Prostate gland (tissue), 2 donors: ENCODE data around the gene INTU. TPM values are rescaled to one million over a fixed set of nuclear protein-coding genes. Genes with fewer than 3 reads are reported as not detected.
"Not testable (repeated sequence)": the region's sequence is repeated elsewhere in the genome, so short reads cannot be mapped to it uniquely, and the experiment has no call there.

Source experiments
- DNase-seq: peaks from one replicate; pipeline ENCODE4 v3.0.0-alpha.2; 2019; ENCODE audit warnings: low spot score
- H3K27ac ChIP-seq, 2 donors: fragments of 200-600 bp; sonication (generic); 2 replicates each; pipeline ENCODE4 v1.5.1; 2017 to 2019
- H3K27me3 ChIP-seq: fragments of 200-600 bp; sonication (generic); replicated peaks from 2 replicates; pipeline ENCODE4 v1.5.1; 2019; ENCODE audit not compliant: insufficient read depth
- H3K36me3 ChIP-seq, 2 donors: fragments of 200-600 bp; sonication (generic); 1 replicate in 1 of 2; 2 replicates in 1 of 2; pipeline versions ENCODE4 v1.5.1 to v1.8.1; 2017 to 2019
- H3K4me1 ChIP-seq: fragments of 200-600 bp; sonication (generic); replicated peaks from 2 replicates; pipeline ENCODE4 v1.5.1; 2019
- H3K4me3 ChIP-seq, 2 donors: fragments of 200-600 bp; sonication (generic); 2 replicates each; pipeline ENCODE4 v1.5.1; 2017 to 2019
- H3K9me3 ChIP-seq: fragments of 200-600 bp; sonication (generic); 2 replicates; pipeline ENCODE4 v1.5.1; 2017
- CTCF ChIP-seq, 4 experiments: fragments of 200-600 bp in 2 of 4; fragments of 450-650 bp in 2 of 4; sonication (generic) in 2 of 4; IDR thresholded peaks; 1 replicate in 3 of 4; 2 replicates in 1 of 4; pipeline ENCODE4 v1.5.1; 2016 to 2019; ENCODE audit warnings: antibody characterized with exemption in 4 of 4, mild to moderate bottlenecking in 2 of 4, moderate library complexity in 2 of 4
- POLR2A ChIP-seq: fragments of 450-650 bp; IDR thresholded peaks from one replicate; pipeline ENCODE4 v1.6.1; 2016; ENCODE audit warnings: antibody characterized with exemption, mild to moderate bottlenecking
- POLR2AphosphoS5 ChIP-seq: sonication (generic); formaldehyde crosslinking; IDR thresholded peaks from one replicate; pipeline ENCODE4 v1.6.1; 2017; ENCODE audit warnings: antibody characterized with exemption
- WGBS: methylation state at CpG from one replicate; pipeline ENCODE4 v1.1.5; 2018; 5-methylcytosine and 5-hydroxymethylcytosine counted together
- intact Hi-C: fragments of 100-400 bp; cut with DNase I; formaldehyde crosslinking; loops from one replicate; pipeline ENCODE4 v1.14.2; 2022
- total RNA-seq, 2 donors: library from RNA; depleted of rRNA; stranded (reverse); fragments of >200 nt; gene quantifications; one replicate each; pipeline ENCODE4 v1.1.0, GENCODE V29; 2016

Gene INTU
- total RNA-seq: 10 to 100 TPM in 1 of 2 donors, 1 to 10 TPM in 1; 6.1 to 13.9 TPM

GRCh38 chr4:127632420-127633403 lies at the start of gene INTU:
TSS of gene INTU (plus strand) at chr4:127632957. CDS start at chr4:127633035, 78 bp downstream.
- no peaks in the 10 kb centered on the region for H3K27me3 ChIP-seq
- peak; percentile 96 for DNase-seq
- TF ChIP-seq POLR2AphosphoS5 (peak; percentile 89), POLR2A (no peak), CTCF (IDR thresholded peaks at IDR 0.05) (no peak)
- H3K36me3 ChIP-seq: no peaks in the 10 kb centered on the region
- no peaks in the 10 kb centered on the region for H3K4me1 ChIP-seq
- peak within 1 kb of the TSS; percentile 18 to 56 for H3K27ac ChIP-seq
- H3K9me3 ChIP-seq: no peaks in the 10 kb centered on the region
- intact Hi-C loops: no loop called here
- WGBS: under 1% methylated on average over 38 of the region's 38 CpGs
- H3K4me3 ChIP-seq: peak within 1 kb of the TSS; percentile 49 to 56

GRCh38 chr4:127586496-127586895 lies 46.3 kb upstream of the INTU start:
- WGBS: 88% methylated on average over 4 of the region's 4 CpGs
- H3K36me3 ChIP-seq, intact Hi-C loops, H3K4me1 ChIP-seq, H3K27ac ChIP-seq, H3K9me3 ChIP-seq, DNase-seq, H3K4me3 ChIP-seq, H3K27me3 ChIP-seq: not testable (repeated sequence)

GRCh38 chr4:127586922-127587571 lies 45.7 kb upstream of the INTU start:
- no peaks in the 10 kb centered on the region for H3K27me3 ChIP-seq
- no peak overlapping the region for H3K27ac ChIP-seq
- H3K4me3 ChIP-seq: no peak overlapping the region
- intact Hi-C loops: no loop called here
- no peaks in the 10 kb centered on the region for H3K9me3 ChIP-seq
- TF ChIP-seq POLR2AphosphoS5 (no peak), CTCF (IDR thresholded peaks at IDR 0.05) (peak in 3 of 4 experiments; percentile 23 to 47 (median 42)), POLR2A (no peak)
- DNase-seq: no peak
- H3K4me1 ChIP-seq: no peaks in the 10 kb centered on the region
- no peaks in the 10 kb centered on the region for H3K36me3 ChIP-seq
- WGBS: 5% methylated on average over 1 of the region's 1 CpG

- intact Hi-C loops, H3K4me3 ChIP-seq, H3K27ac ChIP-seq, DNase-seq, H3K4me1 ChIP-seq, H3K27me3 ChIP-seq, H3K9me3 ChIP-seq, H3K36me3 ChIP-seq: not testable (repeated sequence)
- WGBS: 91% methylated on average over 8 of the region's 12 CpGs
Observed at GRCh38 chr4:127589153-127589552, 43.6 kb upstream of the INTU start.

- DNase-seq: no peak
- TF ChIP-seq POLR2A (no peak), CTCF (IDR thresholded peaks at IDR 0.05) (no peak), POLR2AphosphoS5 (no peak)
- no peaks in the 10 kb centered on the region for H3K27me3 ChIP-seq
- no peak overlapping the region for H3K27ac ChIP-seq
- intact Hi-C loops: no loop called here
- no peaks in the 10 kb centered on the region for H3K9me3 ChIP-seq
- H3K36me3 ChIP-seq: no peaks in the 10 kb centered on the region
- no peak overlapping the region for H3K4me3 ChIP-seq
- no peaks in the 10 kb centered on the region for H3K4me1 ChIP-seq
Observed at GRCh38 chr4:127598656-127599055, 34.1 kb upstream of the INTU start.
